Measurements from ENCODE around the gene DMXL1.
"Not testable (repeated sequence)": the region's sequence is repeated elsewhere in the genome, so short reads cannot be mapped to it uniquely, and the experiment has no call there.

DMXL1 gene

DNA sequence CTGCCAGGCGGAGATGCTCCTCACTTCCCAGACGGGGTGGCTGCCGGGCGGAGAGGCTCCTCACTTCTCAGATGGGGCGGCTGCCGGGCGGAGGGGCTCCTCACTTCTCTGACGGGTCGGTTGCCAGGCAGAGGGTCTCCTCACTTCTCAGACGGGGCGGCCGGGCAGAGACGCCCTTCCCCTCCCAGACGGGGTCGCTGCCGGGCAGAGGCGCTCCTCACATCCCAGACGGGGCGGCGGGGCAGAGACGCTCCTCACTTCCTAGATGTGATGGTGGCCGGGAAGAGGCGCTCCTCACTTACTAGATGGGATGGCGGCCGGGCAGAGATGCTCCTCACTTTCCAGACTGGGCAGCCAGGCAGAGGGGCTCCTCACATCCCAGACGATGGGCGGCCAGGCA is 51.6 kb downstream of the DMXL1 start:
- not testable (repeated sequence) for DNase-seq (ENCODE audit: low read depth in 2 of 2)

GRCh38 chr5:119123280-119123679 is 52.4 kb downstream of the DMXL1 start:
- DNase-seq (ENCODE audit: low read depth in 2 of 2) = no peak

DNA sequence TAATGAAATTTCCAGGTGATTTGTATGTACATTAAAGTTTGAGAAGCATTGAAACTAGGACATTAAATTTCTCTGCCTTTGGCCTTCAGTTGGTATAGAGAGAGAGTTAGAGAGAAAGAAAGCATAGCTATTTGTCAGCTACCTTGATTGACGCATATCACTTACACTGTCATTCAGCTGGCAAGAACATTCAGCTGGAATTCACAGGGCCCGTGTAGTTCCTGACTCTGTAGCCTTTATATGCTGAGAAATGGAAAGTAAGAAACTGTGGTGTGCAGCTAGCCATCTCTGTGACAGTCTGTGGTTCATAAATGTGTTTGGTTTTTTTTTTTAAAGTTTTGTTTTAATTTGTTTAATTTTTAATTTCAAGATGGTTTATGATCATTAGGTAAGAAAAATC is 58.9 kb downstream of the DMXL1 start:
- no peak for DNase-seq (ENCODE audit: low read depth in 2 of 2)

DNA sequence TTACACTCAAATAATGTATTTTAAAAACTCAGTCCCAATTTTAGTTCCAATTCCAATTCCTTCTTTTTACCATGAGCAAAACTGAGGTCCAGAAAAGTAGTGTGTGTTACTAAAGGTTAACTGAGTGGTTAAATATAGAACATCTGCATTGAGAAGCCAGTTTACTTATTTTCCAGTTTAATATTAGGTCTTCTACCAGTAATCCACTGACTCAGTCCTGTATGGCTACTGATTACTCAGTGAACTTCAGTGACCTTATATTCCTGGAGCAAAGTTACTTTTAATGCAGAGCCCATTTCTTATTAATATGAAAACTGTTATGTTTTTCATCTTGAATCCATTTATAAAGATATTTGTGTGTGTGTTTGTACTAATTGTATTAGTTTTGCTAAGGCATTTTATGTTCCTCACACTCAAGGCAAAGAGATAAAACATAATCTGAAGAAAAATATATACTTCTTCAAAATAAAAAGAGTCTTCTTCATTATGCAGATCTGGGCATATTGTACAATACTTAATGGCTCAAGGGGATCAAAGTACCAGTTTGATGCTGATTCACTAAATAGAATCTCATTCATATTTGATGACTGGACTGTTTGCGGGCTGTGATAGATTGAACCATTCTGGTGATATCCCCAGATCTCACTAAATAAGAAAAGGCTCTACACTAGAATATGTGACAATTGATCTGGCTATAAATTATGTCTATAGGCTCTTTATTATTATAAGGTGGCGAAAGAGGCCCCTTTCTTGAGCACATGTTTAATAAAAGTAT is 60.8 kb downstream of the DMXL1 start:
- no peak for DNase-seq (ENCODE audit: low read depth in 2 of 2)

DNA sequence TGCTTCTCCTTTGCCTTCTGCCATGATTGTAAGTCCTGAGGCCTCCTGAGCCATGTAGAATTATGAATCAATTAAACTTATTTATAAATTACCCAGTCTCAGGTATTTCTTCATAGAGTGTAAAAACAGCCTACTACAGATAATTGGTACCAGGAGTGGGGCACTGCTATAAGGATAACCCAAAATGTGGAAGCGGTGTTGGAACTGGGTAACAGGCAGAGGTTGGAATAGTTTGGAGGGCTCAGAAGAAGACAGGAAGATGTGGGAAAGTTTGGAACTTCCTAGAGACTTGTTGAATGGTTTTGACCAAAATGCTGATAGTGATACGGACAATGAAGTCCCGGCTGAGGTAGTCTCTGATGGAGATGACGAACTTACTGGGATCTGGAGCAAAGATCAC is 64.9 kb downstream of the DMXL1 start:
- DNase-seq (ENCODE audit: low read depth in 2 of 2) = not testable (repeated sequence)

- no peak for DNase-seq (ENCODE audit: low read depth in 2 of 2)
These were observed 65.9 kb downstream of the DMXL1 start for GRCh38 chr5:119136666-119137318.

- no peak for DNase-seq (ENCODE audit: low read depth in 2 of 2)
These were observed 82.7 kb downstream of the DMXL1 start for GRCh38 chr5:119153629-119154028.

GRCh38 chr5:119158144-119158543 is 87.3 kb downstream of the DMXL1 start:
- DNase-seq (ENCODE audit: low read depth in 2 of 2) = no peak

GRCh38 chr5:119161430-119161829 is 90.5 kb downstream of the DMXL1 start:
- no peak for DNase-seq (ENCODE audit: low read depth in 2 of 2)

DNA sequence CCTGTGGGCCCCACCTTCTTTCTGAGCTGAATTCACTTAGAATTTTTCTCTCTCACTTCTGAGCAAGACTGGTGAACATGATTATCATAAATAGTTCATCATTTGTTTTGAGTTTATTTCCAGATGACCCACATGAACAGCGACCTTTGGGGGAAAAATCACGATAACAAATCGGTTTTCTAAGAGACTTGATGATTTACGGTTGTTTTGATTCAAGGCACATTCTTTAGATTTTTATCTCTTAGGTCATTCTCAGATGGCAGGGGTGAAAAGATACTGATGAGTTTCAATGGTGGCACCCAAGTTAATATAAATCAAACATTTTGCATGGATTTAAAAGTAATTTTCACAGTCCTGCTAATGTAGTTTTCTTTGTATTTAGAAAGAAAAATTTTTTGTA is 95.1 kb downstream of the DMXL1 start:
- no peak for DNase-seq (ENCODE audit: low read depth in 2 of 2)

DNA sequence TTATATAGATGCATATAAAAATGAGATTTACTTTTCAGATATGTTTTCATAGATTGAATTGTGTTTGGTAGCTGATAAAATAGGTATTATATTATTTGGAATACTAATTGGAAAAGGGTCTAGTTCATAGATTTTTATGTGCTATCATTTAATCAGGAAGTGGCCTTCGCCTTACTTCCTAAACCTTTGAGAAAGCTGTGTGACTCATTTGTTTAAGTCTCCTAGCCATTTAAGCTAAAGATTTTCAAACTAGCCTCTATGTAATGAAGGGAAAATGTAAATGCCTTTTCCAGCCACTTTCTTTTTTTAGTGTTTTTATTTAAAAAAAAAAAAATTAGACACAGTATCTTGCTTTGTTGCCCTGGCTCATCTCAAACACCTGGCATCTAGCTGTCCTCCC is 97.5 kb downstream of the DMXL1 start:
- DNase-seq (ENCODE audit: low read depth in 2 of 2) = no peak

DNA sequence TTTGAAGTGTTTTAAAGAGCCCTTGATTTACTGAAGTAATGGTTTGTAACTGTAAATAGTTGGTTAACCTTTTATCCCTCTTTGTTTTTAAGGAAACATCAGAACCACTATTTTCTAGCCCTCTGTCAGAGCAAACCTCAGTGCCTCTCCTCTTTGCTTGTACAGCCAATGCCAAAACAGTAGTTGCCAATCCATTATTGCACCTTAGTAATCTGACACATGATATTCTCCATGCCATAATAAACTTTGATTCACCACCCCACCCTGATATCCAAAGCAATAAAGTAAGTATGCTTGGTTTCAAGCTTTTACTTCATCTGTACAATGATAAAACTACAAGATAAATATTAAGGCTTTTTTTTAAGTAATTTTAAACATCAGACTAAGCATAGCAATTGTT is 100.8 kb downstream of the DMXL1 start:
- DNase-seq (ENCODE audit: low read depth in 2 of 2) = no peak

- DNase-seq (ENCODE audit: low read depth in 2 of 2) = no peak
These were observed 103.8 kb downstream of the DMXL1 start for GRCh38 chr5:119174578-119175163.

DNA sequence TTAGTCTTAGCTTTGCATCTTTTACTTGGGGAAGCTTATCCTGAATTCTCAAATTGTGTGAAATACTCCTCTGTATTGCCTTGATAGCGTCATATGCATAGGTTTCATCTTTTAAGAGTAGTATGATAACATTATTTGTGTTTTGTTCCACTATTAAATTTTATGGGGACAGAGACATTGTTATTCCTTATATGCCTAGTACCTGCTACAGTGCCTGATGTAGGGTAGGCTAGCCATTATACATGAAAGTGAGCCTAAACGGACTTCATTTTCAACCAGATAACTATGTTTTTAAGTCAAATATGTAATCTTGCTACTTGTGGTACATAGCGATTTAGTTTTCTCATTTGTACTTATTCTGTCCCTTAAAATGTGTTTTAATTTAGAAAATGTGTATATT is 105.9 kb downstream of the DMXL1 start:
- no peak for DNase-seq (ENCODE audit: low read depth in 2 of 2)

GRCh38 chr5:119177226-119177625 is 106.3 kb downstream of the DMXL1 start:
- DNase-seq (ENCODE audit: low read depth in 2 of 2) = no peak

- DNase-seq (ENCODE audit: low read depth in 2 of 2) = no peak
These were observed 107.5 kb downstream of the DMXL1 start for GRCh38 chr5:119178435-119178834.

GRCh38 chr5:119179857-119180641 is 109.2 kb downstream of the DMXL1 start:
- no peak for DNase-seq (ENCODE audit: low read depth in 2 of 2)

- not testable (repeated sequence) for DNase-seq (ENCODE audit: low read depth in 2 of 2)
These were observed 114.6 kb downstream of the DMXL1 start for GRCh38 chr5:119185512-119185911.

GRCh38 chr5:119187776-119188529 is 117.1 kb downstream of the DMXL1 start:
- DNase-seq (ENCODE audit: low read depth in 2 of 2) = no peak

- DNase-seq (ENCODE audit: low read depth in 2 of 2) = no peak
These were observed 119.7 kb downstream of the DMXL1 start for GRCh38 chr5:119190470-119191095.

GRCh38 chr5:119191944-119192343 is 121.1 kb downstream of the DMXL1 start:
- no peak for DNase-seq (ENCODE audit: low read depth in 2 of 2)
